ENCODE measurements around the gene SGSM1.

GRCh38 chr22:24961217-24961844 is 155.3 kb downstream of the SGSM1 start:
- no peak for TF ChIP-seq CTCF (IDR thresholded peaks at IDR 0.05)
- no peak for TF ChIP-seq SIN3A (IDR thresholded peaks at IDR 0.05; ENCODE audit: borderline replicate concordance, low read depth, low read length)
- TF ChIP-seq REST (IDR thresholded peaks at IDR 0.05; ENCODE audit: low read depth, low read length) = no peak
- TF ChIP-seq, protein P1, sequence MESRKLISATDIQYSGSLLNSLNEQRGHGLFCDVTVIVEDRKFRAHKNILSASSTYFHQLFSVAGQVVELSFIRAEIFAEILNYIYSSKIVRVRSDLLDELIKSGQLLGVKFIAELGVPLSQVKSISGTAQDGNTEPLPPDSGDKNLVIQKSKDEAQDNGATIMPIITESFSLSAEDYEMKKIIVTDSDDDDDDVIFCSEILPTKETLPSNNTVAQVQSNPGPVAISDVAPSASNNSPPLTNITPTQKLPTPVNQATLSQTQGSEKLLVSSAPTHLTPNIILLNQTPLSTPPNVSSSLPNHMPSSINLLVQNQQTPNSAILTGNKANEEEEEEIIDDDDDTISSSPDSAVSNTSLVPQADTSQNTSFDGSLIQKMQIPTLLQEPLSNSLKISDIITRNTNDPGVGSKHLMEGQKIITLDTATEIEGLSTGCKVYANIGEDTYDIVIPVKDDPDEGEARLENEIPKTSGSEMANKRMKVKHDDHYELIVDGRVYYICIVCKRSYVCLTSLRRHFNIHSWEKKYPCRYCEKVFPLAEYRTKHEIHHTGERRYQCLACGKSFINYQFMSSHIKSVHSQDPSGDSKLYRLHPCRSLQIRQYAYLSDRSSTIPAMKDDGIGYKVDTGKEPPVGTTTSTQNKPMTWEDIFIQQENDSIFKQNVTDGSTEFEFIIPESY (IDR thresholded peaks at IDR 0.05; ENCODE audit: borderline replicate concordance, low read depth) = no peak
- TF ChIP-seq POLR2AphosphoS5 (IDR thresholded peaks at IDR 0.05; ENCODE audit: low read depth, low read length) = no peak
- TF ChIP-seq EZH2phosphoT487 (IDR thresholded peaks at IDR 0.05; ENCODE audit: borderline replicate concordance, low read depth) = no peak
- TF ChIP-seq, protein P2, sequence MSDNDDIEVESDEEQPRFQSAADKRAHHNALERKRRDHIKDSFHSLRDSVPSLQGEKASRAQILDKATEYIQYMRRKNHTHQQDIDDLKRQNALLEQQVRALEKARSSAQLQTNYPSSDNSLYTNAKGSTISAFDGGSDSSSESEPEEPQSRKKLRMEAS (IDR thresholded peaks at IDR 0.05; ENCODE audit: low read depth) = no peak
- no peak for TF ChIP-seq NRF1 (IDR thresholded peaks at IDR 0.05; ENCODE audit: low read depth, low read length)
- no peak for TF ChIP-seq GABPA (IDR thresholded peaks at IDR 0.05; ENCODE audit: low read depth)

All from SK-N-SH (cell line).